DOHH2 (cell line): ENCODE data around the gene AFP.

Source experiments
- H3F3A ChIP-seq: fragments of 200-600 bp; sonication (generic), shearing (Covaris generic); 2 replicates; pipeline ENCODE4 v1.6.0; 2016; ENCODE audit warnings: antibody characterized with exemption, mild to moderate bottlenecking; ENCODE audit not compliant: control insufficient read depth, insufficient read depth
- H3K27ac ChIP-seq: fragments of 200-600 bp; sonication (generic); 2 replicates; pipeline ENCODE4 v1.5.1; 2014; ENCODE audit warnings: low read depth, mild to moderate bottlenecking, low read length, moderate library complexity
- H3K27me3 ChIP-seq: fragments of 200-600 bp; sonication (generic); 2 replicates; pipeline ENCODE4 v1.6.1; 2014; ENCODE audit warnings: mild to moderate bottlenecking, low read length, mixed read lengths; ENCODE audit not compliant: control insufficient read depth
- H3K36me3 ChIP-seq: fragments of 200-600 bp; sonication (generic); 2 replicates; pipeline ENCODE4 v1.6.1; 2014; ENCODE audit warnings: mild to moderate bottlenecking, low read length, moderate library complexity, mixed read lengths; ENCODE audit not compliant: control insufficient read depth
- H3K4me1 ChIP-seq: fragments of 200-600 bp; sonication (generic); 2 replicates; pipeline ENCODE4 v1.6.1; 2014; ENCODE audit warnings: mild to moderate bottlenecking, low read length, mixed read lengths; ENCODE audit not compliant: control insufficient read depth
- H3K4me2 ChIP-seq: fragments of 200-600 bp; sonication (generic); 2 replicates; pipeline ENCODE4 v1.6.0; 2014; ENCODE audit warnings: mild to moderate bottlenecking, low read length, moderate library complexity
- H3K4me3 ChIP-seq: fragments of 200-600 bp; sonication (generic); 2 replicates; pipeline ENCODE4 v1.5.1; 2014; ENCODE audit warnings: mild to moderate bottlenecking, low read length, mixed read lengths
- H3K79me2 ChIP-seq: fragments of 200-600 bp; sonication (generic); 2 replicates; pipeline ENCODE4 v1.6.1; 2014; ENCODE audit warnings: mild to moderate bottlenecking, low read length, mixed read lengths; ENCODE audit not compliant: control insufficient read depth
- H3K9me2 ChIP-seq: fragments of 200-600 bp; sonication (generic); replicated peaks from 2 replicates; pipeline ENCODE4 v1.6.1; 2014; ENCODE audit warnings: mild to moderate bottlenecking, low read length, mixed read lengths; ENCODE audit not compliant: control insufficient read depth
- H3K9me3 ChIP-seq: fragments of 200-600 bp; sonication (generic); 2 replicates; pipeline ENCODE4 v1.6.1; 2014; ENCODE audit warnings: antibody characterized with exemption, low read length, mixed read lengths; ENCODE audit not compliant: control insufficient read depth, insufficient read depth
- H4K20me1 ChIP-seq: fragments of 200-600 bp; sonication (generic); 2 replicates; pipeline ENCODE4 v1.6.0; 2014; ENCODE audit warnings: low read depth, mild to moderate bottlenecking, antibody characterized with exemption, low read length, moderate library complexity; ENCODE audit not compliant: control insufficient read depth, insufficient read depth
- CTCF ChIP-seq: fragments of 200-600 bp; sonication (generic); IDR thresholded peaks from one replicate; pipeline ENCODE4 v1.5.1; 2014; ENCODE audit warnings: antibody characterized with exemption, mild to moderate bottlenecking, low read depth, low read length; ENCODE audit not compliant: poor library complexity, severe bottlenecking
- EZH2phosphoT487 ChIP-seq: fragments of 200-600 bp; sonication (generic); IDR thresholded peaks from 2 replicates; pipeline ENCODE4 v1.6.1; 2017; ENCODE audit warnings: borderline replicate concordance, mild to moderate bottlenecking, antibody characterized with exemption, low read length, moderate library complexity, mixed read lengths

Gene AFP

GRCh38 chr4:73451981-73452747 lies 16.1 kb downstream of the AFP start:
- no peaks in the 10 kb centered on the region for H3F3A ChIP-seq
- no peak overlapping the region for H3K27ac ChIP-seq
- no peaks in the 10 kb centered on the region for H3K79me2 ChIP-seq
- no peak overlapping the region for H3K4me3 ChIP-seq
- no peaks in the 10 kb centered on the region for H3K27me3 ChIP-seq
- no peak overlapping the region for H3K4me2 ChIP-seq
- no peaks in the 10 kb centered on the region for H3K36me3 ChIP-seq
- H3K9me2 ChIP-seq: no peaks in the 10 kb centered on the region
- H3K4me1 ChIP-seq: no peaks in the 10 kb centered on the region
- H4K20me1 ChIP-seq: no peaks in the 10 kb centered on the region
- no peak for TF ChIP-seq EZH2phosphoT487
- no peak for TF ChIP-seq CTCF
- no peaks in the 10 kb centered on the region for H3K9me3 ChIP-seq

- Histone ChIP-seq H3K27ac (no peak overlapping the region), H3K4me3 (no peak overlapping the region), H3K4me1 (no peaks in the 10 kb centered on the region), H3K79me2 (no peaks in the 10 kb centered on the region), H3K27me3 (no peaks in the 10 kb centered on the region), H3K4me2 (no peak overlapping the region), H4K20me1 (no peaks in the 10 kb centered on the region), H3K9me2 (no peaks in the 10 kb centered on the region), H3K9me3 (peaks cover 5% of the 10 kb centered on the region; the same call in 1 of the 2 replicates), H3K36me3 (no peaks in the 10 kb centered on the region), H3F3A (no peaks in the 10 kb centered on the region)
- TF ChIP-seq EZH2phosphoT487 (no peak), CTCF (no peak)
Observed at GRCh38 chr4:73452953-73453700, 17.1 kb downstream of the AFP start.

- Histone ChIP-seq H3K9me3 (peaks cover 5% of the 10 kb centered on the region; the same call in 1 of the 2 replicates), H4K20me1 (no peaks in the 10 kb centered on the region), H3K36me3 (no peaks in the 10 kb centered on the region), H3K27me3 (no peaks in the 10 kb centered on the region), H3K4me2 (no peak overlapping the region), H3K79me2 (no peaks in the 10 kb centered on the region), H3K27ac (no peak overlapping the region), H3F3A (no peaks in the 10 kb centered on the region), H3K4me3 (no peak overlapping the region), H3K9me2 (no peaks in the 10 kb centered on the region), H3K4me1 (no peaks in the 10 kb centered on the region)
- TF ChIP-seq CTCF: no peak
- no peak for TF ChIP-seq EZH2phosphoT487
Observed at GRCh38 chr4:73453701-73454005, 17.6 kb downstream of the AFP start.
